Measurements from ENCODE around the gene CLRN3. TPM values are rescaled to one million over a fixed set of nuclear protein-coding genes. Genes with fewer than 3 reads are reported as not detected.

The CLRN3 gene
- total RNA-seq, 4 donors from 2014 or later, result not detected

DNA sequence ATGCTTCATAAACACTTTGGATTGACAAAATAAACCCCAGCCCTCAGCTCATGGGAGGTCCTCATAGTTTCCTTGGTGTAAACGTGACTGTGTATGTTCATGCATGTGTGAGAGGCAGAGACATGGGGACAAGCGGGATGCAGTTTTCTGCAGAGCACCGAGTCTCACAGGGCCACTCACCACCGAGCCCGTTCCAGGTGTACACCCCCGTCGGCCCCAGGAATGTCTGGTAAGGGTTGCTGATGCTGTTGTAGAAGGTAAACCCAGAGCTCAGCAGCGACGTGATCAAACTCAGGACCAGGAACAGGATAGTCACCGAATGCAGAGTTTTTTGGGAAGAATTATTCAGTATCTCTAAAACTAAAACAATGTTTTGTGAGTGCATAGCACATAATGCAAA is 9.2 kb downstream of the CLRN3 start:
- Histone ChIP-seq H3K36me3 (no peaks in the 10 kb centered on the region), H3K4me1 (no peaks in the 10 kb centered on the region), H3K9me3 (no peaks in the 10 kb centered on the region), H3K27ac (no peak overlapping the region), H3K4me3 (no peak overlapping the region), H3K27me3 (no peaks in the 10 kb centered on the region)
- intact Hi-C loops (cut with DNase I; ENCODE audit: low total_unique reads), result no loop called here
- TF ChIP-seq, protein P1, sequence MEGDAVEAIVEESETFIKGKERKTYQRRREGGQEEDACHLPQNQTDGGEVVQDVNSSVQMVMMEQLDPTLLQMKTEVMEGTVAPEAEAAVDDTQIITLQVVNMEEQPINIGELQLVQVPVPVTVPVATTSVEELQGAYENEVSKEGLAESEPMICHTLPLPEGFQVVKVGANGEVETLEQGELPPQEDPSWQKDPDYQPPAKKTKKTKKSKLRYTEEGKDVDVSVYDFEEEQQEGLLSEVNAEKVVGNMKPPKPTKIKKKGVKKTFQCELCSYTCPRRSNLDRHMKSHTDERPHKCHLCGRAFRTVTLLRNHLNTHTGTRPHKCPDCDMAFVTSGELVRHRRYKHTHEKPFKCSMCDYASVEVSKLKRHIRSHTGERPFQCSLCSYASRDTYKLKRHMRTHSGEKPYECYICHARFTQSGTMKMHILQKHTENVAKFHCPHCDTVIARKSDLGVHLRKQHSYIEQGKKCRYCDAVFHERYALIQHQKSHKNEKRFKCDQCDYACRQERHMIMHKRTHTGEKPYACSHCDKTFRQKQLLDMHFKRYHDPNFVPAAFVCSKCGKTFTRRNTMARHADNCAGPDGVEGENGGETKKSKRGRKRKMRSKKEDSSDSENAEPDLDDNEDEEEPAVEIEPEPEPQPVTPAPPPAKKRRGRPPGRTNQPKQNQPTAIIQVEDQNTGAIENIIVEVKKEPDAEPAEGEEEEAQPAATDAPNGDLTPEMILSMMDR (IDR thresholded peaks at IDR 0.05), result no peak
- no peak for TF ChIP-seq POLR2A (IDR thresholded peaks at IDR 0.05)
- no peak for DNase-seq

DNA sequence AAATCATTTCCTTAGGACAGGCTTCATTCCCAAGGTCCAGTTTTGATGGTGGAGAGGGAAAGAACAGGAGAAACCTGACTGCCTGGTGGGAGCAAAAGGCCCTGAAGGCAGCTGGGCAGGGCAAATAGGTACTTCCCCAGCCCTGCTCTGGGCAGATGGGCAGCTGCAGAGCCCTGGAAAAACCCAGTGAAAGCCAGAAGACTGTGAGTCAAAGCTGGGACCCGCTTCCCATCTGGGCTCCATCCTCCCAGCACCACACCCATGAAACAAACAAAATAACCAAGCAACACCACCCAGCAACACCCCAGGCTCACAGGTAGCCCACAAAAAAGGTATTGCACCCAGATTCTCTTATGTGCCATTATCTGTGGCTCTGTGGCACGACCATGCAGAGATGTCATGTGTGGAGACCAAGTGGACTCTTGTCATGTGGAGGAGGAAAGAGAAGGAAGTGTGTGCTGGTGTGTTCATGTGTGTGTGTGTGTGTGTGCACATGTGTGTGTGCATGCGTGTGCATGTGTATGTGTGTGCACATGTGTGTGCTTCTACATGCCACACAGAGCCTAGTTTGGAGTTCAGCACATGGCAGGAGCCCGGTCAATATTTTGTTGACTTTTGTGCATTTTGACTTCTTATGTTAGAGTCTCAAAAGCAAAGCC is 9.8 kb downstream of the CLRN3 start:
- H3K9me3 ChIP-seq, result no peaks in the 10 kb centered on the region
- TF ChIP-seq POLR2A (IDR thresholded peaks at IDR 0.05), result no peak
- TF ChIP-seq, protein P1 (IDR thresholded peaks at IDR 0.05), result no peak
- DNase-seq, result no peak
- no peaks in the 10 kb centered on the region for H3K27me3 ChIP-seq
- no peaks in the 10 kb centered on the region for H3K4me1 ChIP-seq
- no peaks in the 10 kb centered on the region for H3K36me3 ChIP-seq
- no peak overlapping the region for H3K4me3 ChIP-seq
- intact Hi-C loops (cut with DNase I; ENCODE audit: low total_unique reads), result no loop called here
- no peak overlapping the region for H3K27ac ChIP-seq

DNA sequence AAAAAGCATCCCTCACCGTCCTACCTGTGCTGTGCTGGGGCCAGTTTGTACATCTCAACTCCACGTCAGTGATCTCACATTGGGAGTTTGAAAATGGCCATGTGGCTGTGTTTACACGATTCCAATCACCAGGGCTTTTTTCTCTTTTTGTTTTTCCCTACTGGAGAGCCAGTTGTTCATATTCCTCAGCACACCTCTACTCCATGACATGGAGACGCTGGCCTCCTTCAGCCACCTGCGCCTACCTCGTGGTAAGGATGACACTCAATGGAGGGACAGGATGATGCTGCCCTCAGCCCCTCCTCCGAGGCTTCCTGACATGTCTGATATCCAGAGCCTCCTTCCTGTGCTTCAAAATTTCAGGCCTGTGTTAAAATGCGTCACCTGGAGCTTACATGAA is 10.3 kb downstream of the CLRN3 start:
- Histone ChIP-seq H3K36me3 (no peaks in the 10 kb centered on the region), H3K9me3 (no peaks in the 10 kb centered on the region), H3K4me1 (no peaks in the 10 kb centered on the region), H3K27me3 (no peaks in the 10 kb centered on the region), H3K27ac (no peak overlapping the region), H3K4me3 (no peak overlapping the region)
- TF ChIP-seq POLR2A (IDR thresholded peaks at IDR 0.05), result no peak
- TF ChIP-seq, protein P1 (IDR thresholded peaks at IDR 0.05), result no peak
- intact Hi-C loops (cut with DNase I; ENCODE audit: low total_unique reads), result no loop called here
- no peak for DNase-seq

DNA sequence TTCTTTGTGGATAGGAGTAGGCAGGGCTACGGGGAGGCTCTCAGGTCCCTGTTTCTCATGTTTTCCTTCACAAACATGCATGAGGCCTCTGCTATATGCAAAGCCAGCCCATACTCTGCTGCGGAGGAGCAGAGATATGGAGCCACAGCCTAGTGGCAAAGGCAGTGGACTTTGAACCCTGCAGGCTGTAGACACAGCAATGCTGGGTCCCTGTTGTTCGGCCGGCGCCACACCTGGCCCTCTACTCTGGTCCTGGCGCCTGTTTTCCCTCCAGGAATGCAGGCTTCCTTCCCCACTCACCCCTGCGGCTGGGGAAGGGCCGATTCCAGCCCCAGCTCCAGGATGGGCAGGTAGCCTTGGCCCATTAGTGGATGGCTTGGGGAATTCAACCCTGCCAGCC is 11.5 kb downstream of the CLRN3 start:
- no peak overlapping the region for H3K27ac ChIP-seq
- H3K9me3 ChIP-seq, result no peaks in the 10 kb centered on the region
- H3K27me3 ChIP-seq, result no peaks in the 10 kb centered on the region
- no peaks in the 10 kb centered on the region for H3K4me1 ChIP-seq
- H3K36me3 ChIP-seq, result no peaks in the 10 kb centered on the region
- TF ChIP-seq, protein P1 (IDR thresholded peaks at IDR 0.05), result no peak
- TF ChIP-seq POLR2A (IDR thresholded peaks at IDR 0.05), result no peak
- intact Hi-C loops (cut with DNase I; ENCODE audit: low total_unique reads), result no loop called here
- no peak for DNase-seq
- H3K4me3 ChIP-seq, result no peak overlapping the region

DNA sequence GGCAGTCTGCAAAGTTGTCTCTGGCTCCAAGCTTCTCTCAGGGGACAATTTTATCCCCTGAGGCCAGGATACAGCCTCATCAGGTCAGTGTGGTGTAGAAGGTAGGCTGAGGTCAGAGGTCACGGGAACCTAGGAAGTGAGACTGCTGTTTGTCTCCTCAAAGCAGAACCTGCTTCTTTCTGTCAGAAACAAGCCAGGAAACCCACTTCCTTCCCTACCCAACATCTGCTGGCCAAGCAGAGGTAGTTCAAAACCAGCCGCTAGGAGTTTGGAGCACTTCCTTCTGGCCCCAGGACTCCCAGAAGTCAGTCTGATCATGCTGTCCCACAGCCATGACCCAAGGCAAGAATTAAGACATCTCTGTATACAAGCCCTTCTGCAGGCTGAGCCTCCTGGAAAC is 12.2 kb downstream of the CLRN3 start:
- DNase-seq, result no peak
- Histone ChIP-seq H3K27ac (no peak overlapping the region), H3K4me1 (no peaks in the 10 kb centered on the region), H3K27me3 (no peaks in the 10 kb centered on the region), H3K4me3 (no peak overlapping the region), H3K36me3 (no peaks in the 10 kb centered on the region), H3K9me3 (no peaks in the 10 kb centered on the region)
- no peak for TF ChIP-seq POLR2A (IDR thresholded peaks at IDR 0.05)
- TF ChIP-seq, protein P1 (IDR thresholded peaks at IDR 0.05), result no peak
- intact Hi-C loops (cut with DNase I; ENCODE audit: low total_unique reads), result no loop called here

Measured in uterus (tissue), 4 donors.